ENCODE results near the gene KCNQ1OT1. TPM values are rescaled to one million over a fixed set of nuclear protein-coding genes. Genes with fewer than 3 reads are reported as not detected.

The KCNQ1OT1 gene
- total and polyA plus RNA-seq, 2 experiments from 2014 or later = 3.1 to 7.9 TPM

- Histone ChIP-seq H3K9me2 (replicated peaks; ENCODE audit: insufficient read depth) (no peaks in the 10 kb centered on the region), H3K4me2 (no peak overlapping the region), H3K27me3 (no peaks in the 10 kb centered on the region), H3K27ac (no peak overlapping the region), H4K20me1 (ENCODE audit: insufficient read depth, poor library complexity, severe bottlenecking) (no peaks in the 10 kb centered on the region), H3K79me2 (no peaks in the 10 kb centered on the region), H3K36me3 (replicated peaks; ENCODE audit: insufficient read depth, low read depth) (no peaks in the 10 kb centered on the region), H3K4me3 (no peak overlapping the region), H2AFZ (no peak overlapping the region), H3K4me1 (ENCODE audit: insufficient read depth) (peaks cover 10% of the 10 kb centered on the region), H3K9me3 (ENCODE audit: low read depth) (no peaks in the 10 kb centered on the region)
- WGBS (ENCODE audit: low lambda C conversion rate, missing lambda C conversion rate) = 98% methylated on average over 21 of the region's 25 CpGs
- no peak for DNase-seq (ENCODE audit: low spot score)
- no peak for TF ChIP-seq EZH2phosphoT487 (IDR thresholded peaks at IDR 0.05; ENCODE audit: low read depth, severe bottlenecking, unreplicated experiment)
- TF ChIP-seq CTCF (IDR thresholded peaks at IDR 0.05; ENCODE audit: poor library complexity) = no peak
- no peak for TF ChIP-seq EZH2 (IDR thresholded peaks at IDR 0.05; ENCODE audit: borderline replicate concordance)
Measured at GRCh38 chr11:2570841-2571597, 128.8 kb downstream of the KCNQ1OT1 start.

GRCh38 chr11:2570211-2570811 lies 129.5 kb downstream of the KCNQ1OT1 start:
- Histone ChIP-seq H3K4me2 (no peak overlapping the region), H3K27ac (no peak overlapping the region), H3K36me3 (replicated peaks; ENCODE audit: insufficient read depth, low read depth) (no peaks in the 10 kb centered on the region), H3K4me1 (ENCODE audit: insufficient read depth) (peaks cover 10% of the 10 kb centered on the region), H3K27me3 (no peaks in the 10 kb centered on the region), H3K9me2 (replicated peaks; ENCODE audit: insufficient read depth) (no peaks in the 10 kb centered on the region), H3K9me3 (ENCODE audit: low read depth) (no peaks in the 10 kb centered on the region), H4K20me1 (ENCODE audit: insufficient read depth, poor library complexity, severe bottlenecking) (no peaks in the 10 kb centered on the region), H3K4me3 (no peak overlapping the region), H2AFZ (no peak overlapping the region), H3K79me2 (no peaks in the 10 kb centered on the region)
- WGBS (ENCODE audit: low lambda C conversion rate, missing lambda C conversion rate) = 95% methylated on average over 24 of the region's 26 CpGs
- no peak for DNase-seq (ENCODE audit: low spot score)
- TF ChIP-seq CTCF (IDR thresholded peaks at IDR 0.05; ENCODE audit: poor library complexity) = no peak
- TF ChIP-seq EZH2 (IDR thresholded peaks at IDR 0.05; ENCODE audit: borderline replicate concordance) = no peak
- no peak for TF ChIP-seq EZH2phosphoT487 (IDR thresholded peaks at IDR 0.05; ENCODE audit: low read depth, severe bottlenecking, unreplicated experiment)

- no peak overlapping the region for H3K27ac ChIP-seq
- no peak overlapping the region for H3K4me2 ChIP-seq
- H3K36me3 ChIP-seq (replicated peaks; ENCODE audit: insufficient read depth, low read depth) = no peaks in the 10 kb centered on the region
- H3K4me1 ChIP-seq (ENCODE audit: insufficient read depth) = peaks cover 10% of the 10 kb centered on the region
- no peaks in the 10 kb centered on the region for H3K27me3 ChIP-seq
- 98% methylated on average over 10 of the region's 10 CpGs for WGBS (ENCODE audit: low lambda C conversion rate, missing lambda C conversion rate)
- H2AFZ ChIP-seq = no peak overlapping the region
- no peaks in the 10 kb centered on the region for H4K20me1 ChIP-seq (ENCODE audit: insufficient read depth, poor library complexity, severe bottlenecking)
- no peak for DNase-seq (ENCODE audit: low spot score)
- no peaks in the 10 kb centered on the region for H3K9me3 ChIP-seq (ENCODE audit: low read depth)
- no peak overlapping the region for H3K4me3 ChIP-seq
- TF ChIP-seq EZH2phosphoT487 (IDR thresholded peaks at IDR 0.05; ENCODE audit: low read depth, severe bottlenecking, unreplicated experiment) (no peak), CTCF (IDR thresholded peaks at IDR 0.05; ENCODE audit: poor library complexity) (no peak), EZH2 (IDR thresholded peaks at IDR 0.05; ENCODE audit: borderline replicate concordance) (no peak)
- H3K79me2 ChIP-seq = no peaks in the 10 kb centered on the region
- H3K9me2 ChIP-seq (replicated peaks; ENCODE audit: insufficient read depth) = no peaks in the 10 kb centered on the region
Measured at GRCh38 chr11:2569731-2570210, 130.0 kb downstream of the KCNQ1OT1 start.

All from hepatocyte (in vitro differentiated cells).